Measurements from ENCODE around the gene CEP350. TPM values are rescaled to one million over a fixed set of nuclear protein-coding genes. Genes with fewer than 3 reads are reported as not detected.

Gene CEP350
- polyA plus RNA-seq, 3 donors = 6.7 to 19.8 (median 9.0) TPM

- H3K4me1 ChIP-seq (ENCODE audit: control insufficient read depth in 1 of 2, insufficient read depth in 2 of 2, low read length in 2 of 2) = peaks cover 0 to 8% of the 10 kb centered on the region in 2 donors
- H3K27me3 ChIP-seq (ENCODE audit: control insufficient read depth in 2 of 2, insufficient read depth in 2 of 2, low read length in 2 of 2) = no peaks in the 10 kb centered on the region
- Mint-ChIP-seq H3K9me3 (no peaks in the 10 kb centered on the region), H3K4me3 (no peak overlapping the region), H3K27me3 (ENCODE audit: low read depth in 3 of 3) (no peaks in the 10 kb centered on the region), H3K4me1 (peaks cover 6% of the 10 kb centered on the region), H3K36me3 (peaks cover 50 to 62% of the 10 kb centered on the region in 2 donors), H3K27ac (no peak overlapping the region)
- H2AFZ ChIP-seq (ENCODE audit: insufficient read depth, low read depth, low read length, poor library complexity, severe bottlenecking) = no peak overlapping the region
- H4K20me1 ChIP-seq (ENCODE audit: insufficient read depth, low read length) = no peaks in the 10 kb centered on the region
- intact Hi-C loops (cut with micrococcal nuclease) = no loop called here
- H3K27ac ChIP-seq (ENCODE audit: low read depth in 1 of 2, low read length in 2 of 2) = no peak overlapping the region
- no peak overlapping the region for H3K4me3 ChIP-seq (replicated peaks in 1 of 3; ENCODE audit: low read depth in 2 of 3, low read length in 3 of 3)
- H3K9me3 ChIP-seq (replicated peaks in 1 of 2; ENCODE audit: control insufficient read depth in 1 of 2, insufficient read depth in 1 of 2, low read length in 2 of 2) = no peaks in the 10 kb centered on the region
- peaks cover 73 to 77% of the 10 kb centered on the region in 2 donors for H3K36me3 ChIP-seq (replicated peaks in 1 of 2; ENCODE audit: control insufficient read depth in 1 of 2, insufficient read depth in 2 of 2, low read length in 2 of 2)
- no peak overlapping the region for H3K4me2 ChIP-seq (replicated peaks; ENCODE audit: extremely low read depth, low read length, poor library complexity, severe bottlenecking)
- no peak overlapping the region for H3K9ac ChIP-seq (ENCODE audit: insufficient read depth, low read length, poor library complexity, severe bottlenecking)
- H3K79me2 ChIP-seq (ENCODE audit: insufficient read depth, low read length) = no peaks in the 10 kb centered on the region
- TF ChIP-seq, protein P1, sequence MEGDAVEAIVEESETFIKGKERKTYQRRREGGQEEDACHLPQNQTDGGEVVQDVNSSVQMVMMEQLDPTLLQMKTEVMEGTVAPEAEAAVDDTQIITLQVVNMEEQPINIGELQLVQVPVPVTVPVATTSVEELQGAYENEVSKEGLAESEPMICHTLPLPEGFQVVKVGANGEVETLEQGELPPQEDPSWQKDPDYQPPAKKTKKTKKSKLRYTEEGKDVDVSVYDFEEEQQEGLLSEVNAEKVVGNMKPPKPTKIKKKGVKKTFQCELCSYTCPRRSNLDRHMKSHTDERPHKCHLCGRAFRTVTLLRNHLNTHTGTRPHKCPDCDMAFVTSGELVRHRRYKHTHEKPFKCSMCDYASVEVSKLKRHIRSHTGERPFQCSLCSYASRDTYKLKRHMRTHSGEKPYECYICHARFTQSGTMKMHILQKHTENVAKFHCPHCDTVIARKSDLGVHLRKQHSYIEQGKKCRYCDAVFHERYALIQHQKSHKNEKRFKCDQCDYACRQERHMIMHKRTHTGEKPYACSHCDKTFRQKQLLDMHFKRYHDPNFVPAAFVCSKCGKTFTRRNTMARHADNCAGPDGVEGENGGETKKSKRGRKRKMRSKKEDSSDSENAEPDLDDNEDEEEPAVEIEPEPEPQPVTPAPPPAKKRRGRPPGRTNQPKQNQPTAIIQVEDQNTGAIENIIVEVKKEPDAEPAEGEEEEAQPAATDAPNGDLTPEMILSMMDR (IDR thresholded peaks at IDR 0.05) = no peak
- DNase-seq = no peak
- WGBS (ENCODE audit: insufficient coverage) = no CpG with 5 or more reads among the region's 1 CpG
These were observed 125.8 kb downstream of the CEP350 start for GRCh38 chr1:180080439-180080838.

- no peaks in the 10 kb centered on the region for H4K20me1 ChIP-seq (ENCODE audit: insufficient read depth, low read length)
- no peak overlapping the region for H2AFZ ChIP-seq (ENCODE audit: insufficient read depth, low read depth, low read length, poor library complexity, severe bottlenecking)
- peaks cover 6% of the 10 kb centered on the region for H3K4me1 Mint-ChIP-seq
- no peak overlapping the region for H3K4me2 ChIP-seq (replicated peaks; ENCODE audit: extremely low read depth, low read length, poor library complexity, severe bottlenecking)
- H3K79me2 ChIP-seq (ENCODE audit: insufficient read depth, low read length) = no peaks in the 10 kb centered on the region
- H3K36me3 Mint-ChIP-seq = peaks cover 47 to 59% of the 10 kb centered on the region in 2 donors
- H3K36me3 ChIP-seq (replicated peaks in 1 of 2; ENCODE audit: control insufficient read depth in 1 of 2, insufficient read depth in 2 of 2, low read length in 2 of 2) = peaks cover 73 to 76% of the 10 kb centered on the region in 2 donors
- no peak overlapping the region for H3K27ac ChIP-seq (ENCODE audit: low read depth in 1 of 2, low read length in 2 of 2)
- DNase-seq = no peak
- intact Hi-C loops (cut with micrococcal nuclease) = no loop called here
- H3K27me3 ChIP-seq (ENCODE audit: control insufficient read depth in 2 of 2, insufficient read depth in 2 of 2, low read length in 2 of 2) = no peaks in the 10 kb centered on the region
- no peak overlapping the region for H3K27ac Mint-ChIP-seq
- H3K27me3 Mint-ChIP-seq (ENCODE audit: low read depth in 3 of 3) = no peaks in the 10 kb centered on the region
- H3K4me3 Mint-ChIP-seq = no peak overlapping the region
- H3K9ac ChIP-seq (ENCODE audit: insufficient read depth, low read length, poor library complexity, severe bottlenecking) = no peak overlapping the region
- H3K4me3 ChIP-seq (replicated peaks in 1 of 3; ENCODE audit: low read depth in 2 of 3, low read length in 3 of 3) = no peak overlapping the region
- WGBS (ENCODE audit: insufficient coverage) = 67% methylated on average over 1 of the region's 2 CpGs
- H3K9me3 ChIP-seq (replicated peaks in 1 of 2; ENCODE audit: control insufficient read depth in 1 of 2, insufficient read depth in 1 of 2, low read length in 2 of 2) = no peaks in the 10 kb centered on the region
- H3K4me1 ChIP-seq (ENCODE audit: control insufficient read depth in 1 of 2, insufficient read depth in 2 of 2, low read length in 2 of 2) = peaks cover 0 to 8% of the 10 kb centered on the region in 2 donors
- H3K9me3 Mint-ChIP-seq = no peaks in the 10 kb centered on the region
- TF ChIP-seq, protein P1 (IDR thresholded peaks at IDR 0.05) = no peak
These were observed 126.9 kb downstream of the CEP350 start for GRCh38 chr1:180081474-180081873.

Data from CD14-positive monocyte (primary cell).